Stimulated activated CD4-positive, alpha-beta T cell treated with anti-CD3 and anti-CD28 coated beads, Interleukin-12 subunit alpha, Interleukin-12 subunit beta, amount 100 ng/mL, for 24 hours (primary cell): Measurements from ENCODE around the gene TUBG1.
A peak's percentile ranks its signal among the peaks of the same experiment; 100 is the strongest.
"Not testable (repeated sequence)": the region's sequence is repeated elsewhere in the genome, so short reads cannot be mapped to it uniquely, and the experiment has no call there.

Experiments
- DNase-seq, 2 experiments: peaks; one replicate each; pipeline ENCODE4 v3.0.0-alpha.2; 2020; ENCODE audit warnings: low read depth in 2 of 2

The TUBG1 gene

GRCh38 chr17:42623732-42624596 is 14.5 kb downstream of the TUBG1 start:
- no peak for DNase-seq

GRCh38 chr17:42627032-42627764 is 17.7 kb downstream of the TUBG1 start:
- not testable (repeated sequence) for DNase-seq

- no peak for DNase-seq
Measured at GRCh38 chr17:42629411-42630009, 20.0 kb downstream of the TUBG1 start.

GRCh38 chr17:42632949-42633444 is 23.5 kb downstream of the TUBG1 start:
- no peak for DNase-seq

- DNase-seq: no peak
Measured at GRCh38 chr17:42639525-42640113, 30.1 kb downstream of the TUBG1 start.

GRCh38 chr17:42640121-42640520 is 30.6 kb downstream of the TUBG1 start:
- DNase-seq: no peak

- DNase-seq: no peak
Measured at GRCh38 chr17:42642336-42642735, 32.9 kb downstream of the TUBG1 start.

- no peak for DNase-seq
Measured at GRCh38 chr17:42647778-42648177, 38.3 kb downstream of the TUBG1 start.

GRCh38 chr17:42651392-42651791 is 41.9 kb downstream of the TUBG1 start:
- no peak for DNase-seq

GRCh38 chr17:42653179-42654124 is 44.0 kb downstream of the TUBG1 start:
- DNase-seq: no peak

GRCh38 chr17:42655528-42655927 is 46.0 kb downstream of the TUBG1 start:
- DNase-seq: no peak

- no peak for DNase-seq
Measured at GRCh38 chr17:42657824-42658588, 48.5 kb downstream of the TUBG1 start.

- peak; percentile 74 to 79 for DNase-seq
Measured at GRCh38 chr17:42659079-42659931, 49.8 kb downstream of the TUBG1 start, which contains the start of gene TUBG2. Gene TUBG2, plus strand, starts transcription at chr17:42659284. Its CDS starts 220 bp downstream, at chr17:42659504.

GRCh38 chr17:42659932-42660274 is 50.4 kb downstream of the TUBG1 start:
- DNase-seq: not testable (repeated sequence)

GRCh38 chr17:42660692-42661345 is 51.3 kb downstream of the TUBG1 start:
- DNase-seq: no peak
